GM20000 (cell line): ENCODE results near the gene CCP110.

Experiments used
- DNase-seq: peaks from one replicate; pipeline ENCODE4 v3.0.0; 2012; ENCODE audit warnings: low spot score
- CTCF ChIP-seq: IDR thresholded peaks from 2 replicates; pipeline ENCODE4 v1.5.1; 2012; ENCODE audit warnings: mild to moderate bottlenecking, control low read depth; ENCODE audit errors: extremely low read depth, missing control alignments

CCP110 gene

GRCh38 chr16:19507867-19508266, 15.9 kb upstream of the CCP110 start:
- DNase-seq: no peak
- TF ChIP-seq CTCF: no peak

- TF ChIP-seq CTCF: no peak
- no peak for DNase-seq
These were observed 11.4 kb upstream of the CCP110 start for GRCh38 chr16:19512297-19512696.

GRCh38 chr16:19513377-19514053, 10.2 kb upstream of the CCP110 start:
- no peak for DNase-seq
- TF ChIP-seq CTCF: no peak

- no peak for DNase-seq
- no peak for TF ChIP-seq CTCF
These were observed 8.0 kb upstream of the CCP110 start for GRCh38 chr16:19515757-19516156.

GRCh38 chr16:19517424-19518089, 6.2 kb upstream of the CCP110 start:
- no peak for DNase-seq
- no peak for TF ChIP-seq CTCF

GRCh38 chr16:19518388-19518787, 5.4 kb upstream of the CCP110 start:
- no peak for DNase-seq

More at GRCh38 chr16:19518388-19518787, 5.4 kb upstream of the CCP110 start:
- no peak for TF ChIP-seq CTCF
